Adipocyte (in vitro differentiated cells): Measurements from ENCODE around the gene EFNA3.
A peak's percentile ranks its signal among the peaks of the same experiment; 100 is the strongest.

Experiments
- DNase-seq: peaks from one replicate; pipeline ENCODE4 v3.0.0-alpha.2; 2015; ENCODE audit warnings: low read depth
- H3K27me3 ChIP-seq: replicated peaks from 2 replicates; pipeline ENCODE4 v1.7.0; 2013; ENCODE audit warnings: mild to moderate bottlenecking, low read length, moderate library complexity; ENCODE audit not compliant: control insufficient read depth, insufficient read depth
- H3K36me3 ChIP-seq: 2 replicates; pipeline ENCODE4 v1.7.0; 2013; ENCODE audit warnings: low read length, mild to moderate bottlenecking, moderate library complexity; ENCODE audit not compliant: control insufficient read depth, insufficient read depth, severe bottlenecking
- H3K4me1 ChIP-seq: 2 replicates; pipeline ENCODE4 v1.7.0; 2013; ENCODE audit warnings: mild to moderate bottlenecking, low read length, moderate library complexity; ENCODE audit not compliant: control insufficient read depth, insufficient read depth
- H3K4me3 ChIP-seq: 2 replicates; pipeline ENCODE4 v1.7.0; 2013; ENCODE audit warnings: mild to moderate bottlenecking, low read length, moderate library complexity
- H3K9ac ChIP-seq: 2 replicates; pipeline ENCODE4 v1.7.0; 2013; ENCODE audit warnings: mild to moderate bottlenecking, low read length, moderate library complexity
- H3K9me3 ChIP-seq: 2 replicates; pipeline ENCODE4 v1.7.0; 2013; ENCODE audit warnings: mild to moderate bottlenecking, low read length, moderate library complexity; ENCODE audit not compliant: control insufficient read depth

Gene EFNA3

DNA sequence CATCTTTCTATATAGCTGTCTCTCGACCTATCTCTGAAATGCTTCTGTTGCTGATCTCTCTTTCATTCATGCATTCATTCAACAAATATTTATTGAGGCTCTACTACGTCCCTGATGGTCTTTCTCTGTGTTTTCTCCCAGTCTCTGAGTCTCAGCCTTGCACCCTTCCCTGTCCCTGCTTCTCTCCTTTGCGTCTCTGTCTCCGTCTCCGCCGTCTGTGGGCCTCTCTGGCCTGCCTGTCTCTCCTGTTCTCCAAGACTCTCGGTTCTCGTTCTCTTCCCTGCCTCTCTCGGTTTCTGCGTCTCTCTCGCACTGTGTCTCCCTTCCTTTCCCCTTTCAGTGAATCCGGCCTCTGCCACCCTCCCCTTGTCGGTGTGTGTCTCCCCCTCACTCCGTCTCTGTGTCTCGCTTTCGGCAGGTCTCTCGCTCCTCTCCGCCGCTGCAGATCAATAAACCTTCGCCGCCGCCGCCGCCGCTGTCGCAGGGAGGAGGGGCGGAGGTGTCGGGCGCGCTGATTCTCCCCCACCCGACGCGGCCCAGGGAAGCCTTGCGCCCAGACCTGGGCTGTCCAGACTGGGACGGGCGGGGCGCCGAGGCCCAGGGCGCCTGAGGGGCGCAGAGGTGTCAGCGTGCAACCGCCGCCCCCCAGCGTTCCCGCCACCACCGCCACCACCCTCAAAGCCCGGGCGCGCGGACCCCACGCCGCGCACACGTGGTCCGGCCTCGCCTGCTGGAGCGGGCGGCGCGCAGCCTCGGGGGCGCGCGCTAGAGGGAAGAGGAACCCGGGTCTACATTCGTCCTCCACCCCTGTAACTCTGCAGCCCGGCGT is 3.0 kb downstream of the EFNA3 start:
- peaks cover 27% of the 10 kb centered on the region for H3K4me1 ChIP-seq
- DNase-seq: no peak
- no peaks in the 10 kb centered on the region for H3K9me3 ChIP-seq
- H3K36me3 ChIP-seq: no peaks in the 10 kb centered on the region
- H3K9ac ChIP-seq: no peak overlapping the region
- H3K27me3 ChIP-seq: peaks cover 43% of the 10 kb centered on the region
- peak overlapping the region; percentile 53 for H3K4me3 ChIP-seq

DNA sequence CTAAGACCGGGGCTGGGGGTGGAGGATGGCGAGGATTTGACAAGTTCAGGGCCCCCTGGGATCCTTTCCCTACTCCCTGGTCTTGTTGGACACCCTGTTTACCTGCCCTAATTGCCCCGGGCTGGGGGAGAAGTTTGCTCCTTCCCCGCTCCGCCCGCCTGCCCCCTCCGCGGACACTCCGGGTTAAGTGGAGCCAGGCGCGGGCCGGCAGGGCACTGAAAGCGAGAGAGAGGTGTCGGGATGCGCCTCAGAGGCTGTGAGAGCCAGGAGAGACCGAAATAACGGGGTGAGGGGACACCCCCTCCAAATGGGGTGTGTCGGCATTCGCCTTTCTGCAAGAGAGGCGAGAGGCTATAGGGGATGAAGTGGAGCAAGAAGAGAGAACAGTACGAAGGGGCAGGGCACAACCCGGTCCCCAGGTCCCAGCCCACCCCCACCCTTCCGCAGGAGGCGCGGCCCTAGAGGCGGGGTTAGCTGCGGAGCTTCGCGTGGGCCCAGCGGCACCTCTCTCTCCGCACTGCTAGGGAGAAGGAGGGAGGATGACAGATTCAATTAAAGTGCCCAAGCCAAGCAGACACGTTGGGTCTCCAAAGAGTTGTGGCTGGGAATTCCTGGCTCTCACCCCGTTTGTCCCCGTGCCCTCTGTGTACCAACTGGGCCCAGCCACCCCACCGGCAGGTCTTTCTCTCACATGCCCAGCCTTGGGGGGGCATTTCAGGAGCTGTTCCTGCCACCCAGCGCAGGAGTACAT is 3.8 kb downstream of the EFNA3 start:
- peaks cover 43% of the 10 kb centered on the region for H3K27me3 ChIP-seq
- no peak overlapping the region for H3K9ac ChIP-seq
- no peak overlapping the region for H3K4me3 ChIP-seq
- no peaks in the 10 kb centered on the region for H3K36me3 ChIP-seq
- peaks cover 27% of the 10 kb centered on the region for H3K4me1 ChIP-seq
- DNase-seq: no peak
- no peaks in the 10 kb centered on the region for H3K9me3 ChIP-seq

DNA sequence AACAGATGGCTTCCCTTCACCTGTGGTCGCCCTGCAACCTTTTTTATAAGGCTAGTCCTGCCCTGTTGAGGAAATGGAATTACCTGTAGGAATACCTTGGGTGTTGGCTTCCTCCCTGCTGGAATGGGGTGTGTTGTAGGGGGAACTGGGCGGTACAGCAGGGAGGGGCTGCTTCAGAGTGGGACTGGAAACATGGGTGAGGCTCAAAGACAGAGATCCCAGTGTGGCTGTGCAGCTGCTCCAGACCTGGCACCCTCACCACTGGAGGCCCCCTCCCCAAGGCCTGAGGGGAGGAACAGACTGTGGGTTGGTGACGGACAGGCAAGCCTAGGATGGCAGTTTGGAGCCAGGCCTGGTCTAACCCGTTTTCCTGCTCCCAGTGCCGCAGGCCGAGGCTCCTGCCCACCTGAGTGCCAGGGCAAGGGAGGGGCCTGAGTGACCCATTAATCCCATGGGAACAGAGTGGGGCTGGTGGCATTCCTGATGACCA is 4.5 kb downstream of the EFNA3 start:
- no peak for DNase-seq
- H3K9ac ChIP-seq: no peak overlapping the region
- H3K27me3 ChIP-seq: peaks cover 43% of the 10 kb centered on the region
- no peaks in the 10 kb centered on the region for H3K9me3 ChIP-seq
- peaks cover 27% of the 10 kb centered on the region for H3K4me1 ChIP-seq
- no peaks in the 10 kb centered on the region for H3K36me3 ChIP-seq
- H3K4me3 ChIP-seq: no peak overlapping the region

DNA sequence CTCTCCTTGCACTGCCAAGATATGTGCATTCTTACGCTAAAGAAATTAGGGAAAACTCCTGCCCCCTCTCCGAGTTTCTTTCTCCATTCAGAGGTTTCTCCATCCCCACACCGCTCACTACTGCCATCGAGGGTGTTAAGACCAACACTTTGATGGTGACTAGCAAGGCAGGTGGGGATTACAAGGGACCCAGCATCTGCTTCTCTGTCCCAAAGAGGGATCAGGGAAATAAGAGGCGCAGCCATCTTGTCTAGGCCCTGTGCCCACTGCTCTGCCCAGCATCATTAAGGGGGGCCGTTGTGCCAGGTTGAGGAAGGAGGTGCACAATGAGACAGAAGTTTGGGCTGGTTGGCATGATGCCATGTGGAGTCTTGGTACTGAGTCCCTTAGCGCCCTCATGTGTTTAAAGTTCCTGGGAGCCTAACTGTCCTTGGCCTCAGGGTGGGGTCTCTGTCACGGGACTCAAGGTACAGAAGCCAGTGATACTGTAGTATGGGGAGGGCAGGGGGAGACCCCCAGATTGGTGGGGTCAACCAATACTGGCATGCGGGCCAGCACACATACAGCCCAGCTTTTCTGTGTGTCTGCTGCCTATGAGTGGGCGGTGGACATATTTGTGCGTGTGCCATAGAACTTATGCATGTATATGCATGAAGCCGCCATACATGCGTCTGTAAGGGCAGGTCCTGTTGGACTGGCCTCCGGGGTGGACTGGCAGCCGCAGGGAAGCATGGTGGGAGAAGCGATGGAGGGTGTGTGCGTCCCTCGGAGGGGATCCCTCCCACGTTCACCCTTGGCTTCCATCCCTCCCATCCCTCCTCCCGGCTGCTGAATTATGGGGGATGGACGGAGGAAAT is 5.5 kb downstream of the EFNA3 start:
- H3K27me3 ChIP-seq: peaks cover 43% of the 10 kb centered on the region
- H3K4me3 ChIP-seq: peak overlapping the region; percentile 89
- H3K9me3 ChIP-seq: no peaks in the 10 kb centered on the region
- peaks cover 27% of the 10 kb centered on the region for H3K4me1 ChIP-seq
- H3K36me3 ChIP-seq: no peaks in the 10 kb centered on the region
- peak overlapping the region; percentile 14 for H3K9ac ChIP-seq
- DNase-seq: peak; percentile 48

DNA sequence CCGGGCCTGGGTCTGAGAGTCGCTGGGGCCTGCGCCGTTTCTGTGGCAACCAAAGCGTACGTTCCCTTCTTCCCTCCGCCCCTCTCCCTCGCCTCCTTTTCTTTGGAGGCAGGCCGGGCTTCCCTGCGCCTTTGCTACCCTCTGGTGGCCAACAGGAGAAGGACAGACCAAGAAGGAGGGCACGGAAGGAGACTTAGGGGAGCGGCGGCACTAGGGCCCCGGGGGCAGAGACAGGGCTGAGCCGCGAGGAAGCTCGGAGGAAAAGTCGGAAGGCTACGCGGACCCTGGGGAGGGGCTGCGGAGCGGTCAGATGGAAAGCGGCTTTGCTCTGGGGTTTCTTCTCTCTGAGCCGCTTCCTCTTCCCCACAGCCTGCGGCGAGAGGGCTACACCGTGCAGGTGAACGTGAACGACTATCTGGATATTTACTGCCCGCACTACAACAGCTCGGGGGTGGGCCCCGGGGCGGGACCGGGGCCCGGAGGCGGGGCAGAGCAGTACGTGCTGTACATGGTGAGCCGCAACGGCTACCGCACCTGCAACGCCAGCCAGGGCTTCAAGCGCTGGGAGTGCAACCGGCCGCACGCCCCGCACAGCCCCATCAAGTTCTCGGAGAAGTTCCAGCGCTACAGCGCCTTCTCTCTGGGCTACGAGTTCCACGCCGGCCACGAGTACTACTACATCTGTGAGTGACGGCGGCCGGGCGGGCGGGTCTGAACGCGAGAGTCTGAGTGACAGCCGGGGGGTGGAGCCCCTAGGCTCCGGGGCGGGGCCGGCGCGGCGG is 6.3 kb downstream of the EFNA3 start:
- Histone ChIP-seq H3K36me3 (no peaks in the 10 kb centered on the region), H3K9ac (peak overlapping the region; percentile 82), H3K9me3 (no peaks in the 10 kb centered on the region), H3K4me3 (peak overlapping the region; percentile 89), H3K4me1 (peaks cover 19% of the 10 kb centered on the region), H3K27me3 (peaks cover 34% of the 10 kb centered on the region)
- DNase-seq: peak; percentile 98

DNA sequence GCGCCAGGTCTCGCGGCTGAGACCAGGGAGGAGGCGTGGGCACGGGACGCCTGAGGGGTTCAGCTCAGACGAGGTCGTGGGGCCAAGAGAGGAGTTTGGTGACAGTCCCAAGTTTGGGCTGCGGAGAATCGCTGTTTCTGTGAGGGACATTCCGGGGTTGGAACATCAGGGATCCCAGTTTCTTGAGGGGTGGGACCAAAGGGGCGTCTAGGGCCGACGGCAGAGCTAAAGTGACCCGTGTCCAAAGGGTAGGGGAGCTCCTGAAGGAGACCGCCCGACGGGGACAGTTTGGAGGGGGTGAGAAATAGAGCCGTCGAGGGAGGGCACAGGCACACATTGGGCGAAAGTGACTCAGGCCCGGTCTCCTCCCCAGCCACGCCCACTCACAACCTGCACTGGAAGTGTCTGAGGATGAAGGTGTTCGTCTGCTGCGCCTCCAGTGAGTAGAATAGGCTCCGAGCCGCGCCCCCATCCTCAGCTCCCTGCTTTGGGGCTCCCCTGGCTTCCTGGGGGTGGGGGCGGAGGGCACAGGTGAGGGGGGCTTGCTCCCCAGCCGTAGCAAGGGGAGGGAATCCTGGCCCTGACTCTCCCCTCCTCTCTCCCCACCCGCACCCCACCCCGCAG is 7.0 kb downstream of the EFNA3 start:
- Histone ChIP-seq H3K4me1 (peaks cover 16% of the 10 kb centered on the region), H3K9ac (peak overlapping the region; percentile 82), H3K4me3 (peak overlapping the region; percentile 89), H3K9me3 (no peaks in the 10 kb centered on the region), H3K36me3 (no peaks in the 10 kb centered on the region), H3K27me3 (peaks cover 32% of the 10 kb centered on the region)
- DNase-seq: peak; percentile 68

DNA sequence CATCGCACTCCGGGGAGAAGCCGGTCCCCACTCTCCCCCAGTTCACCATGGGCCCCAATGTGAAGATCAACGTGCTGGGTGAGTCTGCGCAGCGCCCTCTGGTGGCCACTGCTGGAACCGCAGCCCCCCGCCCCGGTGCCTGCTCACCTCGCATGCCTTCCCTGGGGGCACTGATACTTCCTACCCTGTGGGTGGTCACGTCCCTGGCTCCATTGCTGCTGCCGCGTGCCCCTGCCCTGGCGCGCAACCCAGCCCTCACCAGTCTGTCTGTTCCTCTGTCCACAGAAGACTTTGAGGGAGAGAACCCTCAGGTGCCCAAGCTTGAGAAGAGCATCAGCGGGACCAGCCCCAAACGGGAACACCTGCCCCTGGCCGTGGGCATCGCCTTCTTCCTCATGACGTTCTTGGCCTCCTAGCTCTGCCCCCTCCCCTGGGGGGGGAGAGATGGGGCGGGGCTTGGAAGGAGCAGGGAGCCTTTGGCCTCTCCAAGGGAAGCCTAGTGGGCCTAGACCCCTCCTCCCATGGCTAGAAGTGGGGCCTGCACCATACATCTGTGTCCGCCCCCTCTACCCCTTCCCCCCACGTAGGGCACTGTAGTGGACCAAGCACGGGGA is 7.6 kb downstream of the EFNA3 start:
- peak; percentile 74 for DNase-seq
- H3K27me3 ChIP-seq: peaks cover 30% of the 10 kb centered on the region

DNA sequence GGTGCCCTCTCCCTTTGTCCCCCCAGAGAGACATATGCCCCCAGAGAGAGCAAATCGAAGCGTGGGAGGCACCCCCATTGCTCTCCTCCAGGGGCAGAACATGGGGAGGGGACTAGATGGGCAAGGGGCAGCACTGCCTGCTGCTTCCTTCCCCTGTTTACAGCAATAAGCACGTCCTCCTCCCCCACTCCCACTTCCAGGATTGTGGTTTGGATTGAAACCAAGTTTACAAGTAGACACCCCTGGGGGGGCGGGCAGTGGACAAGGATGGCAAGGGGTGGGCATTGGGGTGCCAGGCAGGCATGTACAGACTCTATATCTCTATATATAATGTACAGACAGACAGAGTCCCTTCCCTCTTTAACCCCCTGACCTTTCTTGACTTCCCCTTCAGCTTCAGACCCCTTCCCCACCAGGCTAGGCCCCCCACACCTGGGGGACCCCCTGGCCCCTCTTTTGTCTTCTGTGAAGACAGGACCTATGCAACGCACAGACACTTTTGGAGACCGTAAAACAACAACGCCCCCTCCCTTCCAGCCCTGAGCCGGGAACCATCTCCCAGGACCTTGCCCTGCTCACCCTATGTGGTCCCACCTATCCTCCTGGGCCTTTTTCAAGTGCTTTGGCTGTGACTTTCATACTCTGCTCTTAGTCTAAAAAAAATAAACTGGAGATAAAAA is 8.4 kb downstream of the EFNA3 start:
- peaks cover 21% of the 10 kb centered on the region for H3K4me1 ChIP-seq
- no peak overlapping the region for H3K9ac ChIP-seq
- no peaks in the 10 kb centered on the region for H3K36me3 ChIP-seq
- DNase-seq: no peak
- no peaks in the 10 kb centered on the region for H3K9me3 ChIP-seq
- H3K27me3 ChIP-seq: peaks cover 31% of the 10 kb centered on the region
- no peak overlapping the region for H3K4me3 ChIP-seq

More for the DNA sequence above, 7.6 kb downstream of the EFNA3 start:
- Histone ChIP-seq H3K9me3 (no peaks in the 10 kb centered on the region), H3K9ac (no peak overlapping the region), H3K36me3 (no peaks in the 10 kb centered on the region), H3K4me3 (no peak overlapping the region), H3K4me1 (peaks cover 20% of the 10 kb centered on the region)

DNA sequence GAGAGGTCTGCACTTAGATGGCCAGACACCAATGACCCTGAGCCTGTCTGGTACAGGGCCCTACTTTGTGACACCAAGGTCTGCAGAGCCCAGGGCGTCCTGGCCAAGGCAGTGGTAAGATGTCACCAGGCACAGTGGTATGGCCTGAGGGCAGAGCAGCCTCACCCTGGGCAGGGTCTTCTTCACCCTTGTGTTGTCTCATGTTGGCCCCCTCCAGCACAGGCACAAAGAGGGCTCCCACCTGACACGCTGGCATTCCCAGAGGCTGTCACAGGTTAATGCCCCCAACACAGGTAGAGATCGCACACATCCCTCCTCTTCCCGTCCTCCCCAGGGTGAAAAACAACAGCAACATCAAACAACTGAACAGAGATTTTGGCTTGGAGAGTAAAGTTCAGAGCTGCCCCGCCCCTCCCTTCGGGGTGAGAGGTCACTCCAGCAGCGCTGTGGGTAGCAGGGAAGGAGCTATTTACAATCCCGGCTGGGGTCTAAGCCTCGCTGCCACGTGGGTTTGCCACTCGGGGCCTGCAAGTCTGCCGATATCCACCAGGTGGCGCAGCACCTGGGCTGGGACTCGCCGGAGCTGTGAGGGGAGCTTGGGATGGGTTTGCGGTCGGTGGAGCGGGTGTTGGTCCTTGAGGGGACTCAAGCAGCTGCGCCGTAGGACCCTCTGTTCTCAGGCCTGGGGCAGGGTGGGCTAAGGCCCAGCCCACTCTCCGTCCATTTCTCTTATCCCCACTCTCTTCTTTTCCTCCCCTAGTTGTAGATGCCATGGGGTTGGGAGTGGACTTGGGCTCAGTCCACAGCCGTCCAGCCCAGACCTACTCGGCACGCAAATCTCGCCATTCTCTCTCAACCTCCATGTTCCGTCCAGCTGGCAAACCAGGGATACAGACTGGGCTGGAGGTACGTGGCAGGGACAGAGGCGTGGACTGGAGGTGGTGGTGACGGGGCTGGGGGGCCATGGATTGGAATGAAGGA is 12.7 kb downstream of the EFNA3 start:
- Histone ChIP-seq H3K4me3 (no peak overlapping the region), H3K9me3 (no peaks in the 10 kb centered on the region), H3K36me3 (no peaks in the 10 kb centered on the region), H3K4me1 (peaks cover 10% of the 10 kb centered on the region), H3K9ac (peak overlapping the region; percentile 53), H3K27me3 (peaks cover 25% of the 10 kb centered on the region)
- DNase-seq: peak; percentile 90
